SH-SY5Y (cell line): ENCODE measurements around the gene PPP1R3E.

ENCODE experiments used
- GATA2 ChIP-seq: IDR thresholded peaks from 2 replicates; pipeline ENCODE4 v1.6.1; 2011; ENCODE audit warnings: mild to moderate bottlenecking, low read depth, low read length
- GATA3 ChIP-seq: IDR thresholded peaks from 2 replicates; pipeline ENCODE4 v1.6.1; 2011; ENCODE audit warnings: low read depth, mild to moderate bottlenecking, low read length, moderate library complexity

GRCh38 chr14:23285530-23286019 lies 17.1 kb downstream of the PPP1R3E start:
- TF ChIP-seq GATA2 (no peak), GATA3 (no peak)
